ENCODE data around the gene HDDC2.
A peak's percentile ranks its signal among the peaks of the same experiment; 100 is the strongest.

HDDC2 gene

DNA sequence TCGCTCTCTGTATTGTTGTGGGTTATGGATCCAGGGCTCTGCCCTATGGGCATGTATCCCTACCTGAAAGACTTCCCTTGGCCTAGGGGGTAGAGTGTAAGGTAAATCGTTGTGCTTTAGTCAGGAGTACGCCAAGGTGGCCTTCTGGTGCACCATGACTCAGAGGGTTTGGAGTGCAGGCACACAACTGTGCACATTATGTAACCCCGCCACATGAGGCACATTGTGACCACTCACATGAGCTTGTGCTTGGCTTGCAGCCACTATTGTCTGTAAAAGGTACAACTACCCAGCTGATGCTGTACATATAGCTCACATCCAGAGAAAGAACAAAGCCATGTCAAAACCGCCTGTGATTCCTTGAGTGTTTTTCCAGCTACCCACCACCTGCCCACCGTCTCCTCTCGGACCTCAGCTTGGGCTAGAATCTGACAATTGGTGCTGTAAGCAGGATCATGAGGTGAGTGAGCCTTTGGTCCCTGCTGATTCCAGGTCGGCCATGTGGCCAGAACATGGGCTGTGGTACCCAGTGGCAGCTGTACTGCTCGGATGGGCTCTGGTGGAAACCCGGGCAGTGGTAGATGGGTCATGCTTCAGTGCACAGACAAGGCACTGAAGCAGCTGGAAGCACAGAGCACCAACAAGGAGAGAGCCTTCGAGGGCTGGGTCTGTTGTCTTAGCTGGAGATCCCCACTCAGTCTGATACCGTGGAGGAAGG, 33.8 kb downstream of the HDDC2 start:
- Histone ChIP-seq H3K4me3 (ENCODE audit: low read length) (no peak overlapping the region), H3K4me1 (ENCODE audit: control insufficient read depth, insufficient read depth, low read length) (peaks cover 2% of the 10 kb centered on the region), H3K4me2 (ENCODE audit: low read length) (no peak overlapping the region), H3K27me3 (ENCODE audit: control insufficient read depth, insufficient read depth, low read length) (no peaks in the 10 kb centered on the region), H3K9ac (ENCODE audit: low read depth, low read length) (no peak overlapping the region), H3K36me3 (ENCODE audit: insufficient read depth, low read length) (peaks cover 8% of the 10 kb centered on the region), H3K9me3 (replicated peaks; ENCODE audit: low read length) (no peaks in the 10 kb centered on the region)

- no peak overlapping the region for H3K9ac ChIP-seq (ENCODE audit: low read depth, low read length)
- no peaks in the 10 kb centered on the region for H3K36me3 ChIP-seq (ENCODE audit: insufficient read depth, low read length)
- peaks cover 21% of the 10 kb centered on the region for H3K4me1 ChIP-seq (ENCODE audit: control insufficient read depth, insufficient read depth, low read length)
- no peaks in the 10 kb centered on the region for H3K9me3 ChIP-seq (replicated peaks; ENCODE audit: low read length)
- H3K4me2 ChIP-seq (ENCODE audit: low read length): no peak overlapping the region
- no peaks in the 10 kb centered on the region for H3K27me3 ChIP-seq (ENCODE audit: control insufficient read depth, insufficient read depth, low read length)
- no peak overlapping the region for H3K4me3 ChIP-seq (ENCODE audit: low read length)
Observed at GRCh38 chr6:125264476-125264875, 37.3 kb downstream of the HDDC2 start.

GRCh38 chr6:125262016-125263013, 39.5 kb downstream of the HDDC2 start:
- Histone ChIP-seq H3K27me3 (ENCODE audit: control insufficient read depth, insufficient read depth, low read length) (no peaks in the 10 kb centered on the region), H3K4me1 (ENCODE audit: control insufficient read depth, insufficient read depth, low read length) (peaks cover 26% of the 10 kb centered on the region), H3K9ac (ENCODE audit: low read depth, low read length) (peak overlapping the region; percentile 35), H3K36me3 (ENCODE audit: insufficient read depth, low read length) (no peaks in the 10 kb centered on the region), H3K4me2 (ENCODE audit: low read length) (peak overlapping the region; percentile 52), H3K4me3 (ENCODE audit: low read length) (peak overlapping the region; percentile 11), H3K9me3 (replicated peaks; ENCODE audit: low read length) (no peaks in the 10 kb centered on the region)

DNA sequence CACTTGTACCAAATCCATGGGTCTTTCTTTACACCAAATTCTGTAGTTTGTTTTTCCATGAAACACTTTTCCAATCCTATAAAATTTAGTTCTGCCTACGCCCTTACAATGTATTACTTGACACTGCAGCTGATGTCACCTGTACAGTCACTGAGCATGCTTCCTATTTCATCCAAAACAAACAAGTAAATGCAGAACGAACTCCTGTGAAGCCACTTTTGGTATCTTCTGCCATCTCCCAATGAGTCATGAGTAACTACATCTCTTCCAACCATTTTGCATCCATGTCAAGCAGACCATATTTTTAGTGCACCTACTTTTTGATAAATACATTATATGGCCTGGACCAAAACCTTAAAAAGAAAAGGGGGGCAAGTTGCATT, 42.4 kb downstream of the HDDC2 start:
- H3K4me1 ChIP-seq (ENCODE audit: control insufficient read depth, insufficient read depth, low read length): peaks cover 38% of the 10 kb centered on the region
- H3K9me3 ChIP-seq (replicated peaks; ENCODE audit: low read length): no peaks in the 10 kb centered on the region
- H3K9ac ChIP-seq (ENCODE audit: low read depth, low read length): no peak overlapping the region
- no peaks in the 10 kb centered on the region for H3K36me3 ChIP-seq (ENCODE audit: insufficient read depth, low read length)
- H3K27me3 ChIP-seq (ENCODE audit: control insufficient read depth, insufficient read depth, low read length): no peaks in the 10 kb centered on the region
- no peak overlapping the region for H3K4me3 ChIP-seq (ENCODE audit: low read length)
- no peak overlapping the region for H3K4me2 ChIP-seq (ENCODE audit: low read length)

DNA sequence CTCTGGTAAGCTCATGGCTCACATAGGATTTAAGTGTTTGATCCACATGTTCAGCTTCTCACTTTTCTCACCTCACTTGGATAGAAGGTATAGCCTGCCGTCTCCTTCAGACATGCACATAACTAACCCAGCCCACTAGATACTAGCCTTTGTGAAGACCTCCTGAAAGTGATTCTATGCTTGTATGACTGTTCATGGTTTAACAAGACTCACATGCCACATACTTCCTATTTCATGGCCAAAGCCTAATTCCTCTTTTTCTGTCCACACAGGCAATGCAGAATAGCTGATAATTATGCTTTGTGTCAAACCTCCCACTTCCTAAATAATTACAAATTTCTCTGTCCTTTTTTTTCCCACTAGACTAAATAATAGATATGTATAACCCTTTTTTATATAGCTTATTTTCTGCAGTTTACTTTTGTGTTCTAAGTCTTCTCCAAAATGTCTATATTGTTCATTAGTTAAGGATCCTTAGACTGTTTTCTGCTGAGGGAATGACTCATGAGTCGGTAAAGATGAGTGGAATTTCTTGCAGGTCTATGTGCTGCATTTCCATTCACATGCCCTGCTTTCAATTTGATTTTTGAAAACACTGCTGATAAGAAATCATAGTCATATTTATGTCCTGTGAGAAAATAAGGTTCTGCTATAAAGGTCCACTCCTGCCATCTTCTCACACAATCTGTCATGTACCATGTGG, 43.0 kb downstream of the HDDC2 start:
- H3K4me3 ChIP-seq (ENCODE audit: low read length): no peak overlapping the region
- H3K4me1 ChIP-seq (ENCODE audit: control insufficient read depth, insufficient read depth, low read length): peaks cover 38% of the 10 kb centered on the region
- no peaks in the 10 kb centered on the region for H3K9me3 ChIP-seq (replicated peaks; ENCODE audit: low read length)
- no peaks in the 10 kb centered on the region for H3K36me3 ChIP-seq (ENCODE audit: insufficient read depth, low read length)
- H3K9ac ChIP-seq (ENCODE audit: low read depth, low read length): no peak overlapping the region
- H3K4me2 ChIP-seq (ENCODE audit: low read length): no peak overlapping the region
- H3K27me3 ChIP-seq (ENCODE audit: control insufficient read depth, insufficient read depth, low read length): no peaks in the 10 kb centered on the region

- Histone ChIP-seq H3K4me1 (ENCODE audit: control insufficient read depth, insufficient read depth, low read length) (peaks cover 41% of the 10 kb centered on the region), H3K36me3 (ENCODE audit: insufficient read depth, low read length) (no peaks in the 10 kb centered on the region), H3K4me3 (ENCODE audit: low read length) (no peak overlapping the region), H3K4me2 (ENCODE audit: low read length) (no peak overlapping the region), H3K9me3 (replicated peaks; ENCODE audit: low read length) (no peaks in the 10 kb centered on the region), H3K27me3 (ENCODE audit: control insufficient read depth, insufficient read depth, low read length) (no peaks in the 10 kb centered on the region), H3K9ac (ENCODE audit: low read depth, low read length) (no peak overlapping the region)
Observed at GRCh38 chr6:125257351-125257750, 44.4 kb downstream of the HDDC2 start.

DNA sequence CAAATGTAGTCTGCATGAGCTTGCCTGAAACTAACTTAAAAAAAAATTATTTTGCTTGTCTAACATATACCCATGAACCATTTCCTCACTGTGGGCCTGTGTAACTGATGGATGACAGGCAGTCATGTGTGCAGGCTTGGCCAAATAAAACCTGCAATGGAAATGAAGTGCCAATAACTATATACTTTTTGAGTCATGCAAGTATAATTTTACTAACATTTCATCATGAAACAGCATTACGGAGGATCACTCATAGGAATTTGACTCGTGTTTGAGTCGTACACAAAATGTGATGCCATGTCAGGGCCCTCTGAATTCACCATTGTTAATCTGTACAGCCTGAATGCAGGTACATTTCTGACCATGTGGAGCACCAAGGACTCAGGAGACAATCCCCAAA, 46.6 kb downstream of the HDDC2 start:
- H3K4me2 ChIP-seq (ENCODE audit: low read length): no peak overlapping the region
- no peak overlapping the region for H3K4me3 ChIP-seq (ENCODE audit: low read length)
- no peaks in the 10 kb centered on the region for H3K9me3 ChIP-seq (replicated peaks; ENCODE audit: low read length)
- H3K4me1 ChIP-seq (ENCODE audit: control insufficient read depth, insufficient read depth, low read length): peaks cover 40% of the 10 kb centered on the region
- H3K36me3 ChIP-seq (ENCODE audit: insufficient read depth, low read length): no peaks in the 10 kb centered on the region
- H3K9ac ChIP-seq (ENCODE audit: low read depth, low read length): peak overlapping the region; percentile 11
- H3K27me3 ChIP-seq (ENCODE audit: control insufficient read depth, insufficient read depth, low read length): no peaks in the 10 kb centered on the region

GRCh38 chr6:125254321-125254720, 47.4 kb downstream of the HDDC2 start:
- Histone ChIP-seq H3K4me1 (ENCODE audit: control insufficient read depth, insufficient read depth, low read length) (peaks cover 39% of the 10 kb centered on the region), H3K4me3 (ENCODE audit: low read length) (no peak overlapping the region), H3K9ac (ENCODE audit: low read depth, low read length) (no peak overlapping the region), H3K9me3 (replicated peaks; ENCODE audit: low read length) (no peaks in the 10 kb centered on the region), H3K4me2 (ENCODE audit: low read length) (no peak overlapping the region), H3K27me3 (ENCODE audit: control insufficient read depth, insufficient read depth, low read length) (no peaks in the 10 kb centered on the region), H3K36me3 (ENCODE audit: insufficient read depth, low read length) (no peaks in the 10 kb centered on the region)

GRCh38 chr6:125253881-125254280, 47.9 kb downstream of the HDDC2 start:
- Histone ChIP-seq H3K36me3 (ENCODE audit: insufficient read depth, low read length) (no peaks in the 10 kb centered on the region), H3K9ac (ENCODE audit: low read depth, low read length) (no peak overlapping the region), H3K4me1 (ENCODE audit: control insufficient read depth, insufficient read depth, low read length) (peaks cover 35% of the 10 kb centered on the region), H3K4me3 (ENCODE audit: low read length) (no peak overlapping the region), H3K9me3 (replicated peaks; ENCODE audit: low read length) (no peaks in the 10 kb centered on the region), H3K27me3 (ENCODE audit: control insufficient read depth, insufficient read depth, low read length) (no peaks in the 10 kb centered on the region), H3K4me2 (ENCODE audit: low read length) (no peak overlapping the region)

DNA sequence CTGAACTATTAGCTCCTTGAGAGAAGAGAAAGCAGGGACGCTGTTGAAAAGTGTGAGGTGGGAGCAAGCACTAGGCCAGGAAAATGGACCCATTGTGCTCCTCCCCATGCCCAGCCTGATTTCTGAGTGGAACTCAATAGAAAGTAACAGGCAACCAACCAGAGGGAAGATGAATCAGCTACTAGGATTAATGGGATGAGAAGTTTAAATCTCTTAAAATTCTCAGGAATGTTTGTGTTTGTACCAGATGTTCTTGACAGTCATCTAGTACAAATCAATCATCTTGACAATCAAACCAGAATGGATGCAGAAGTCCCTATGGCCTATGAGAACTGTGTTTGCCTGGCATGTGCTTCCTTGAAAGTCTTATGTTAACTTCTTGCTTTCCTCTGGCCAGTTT, 48.9 kb downstream of the HDDC2 start:
- Histone ChIP-seq H3K4me3 (ENCODE audit: low read length) (no peak overlapping the region), H3K4me1 (ENCODE audit: control insufficient read depth, insufficient read depth, low read length) (peaks cover 35% of the 10 kb centered on the region), H3K9me3 (replicated peaks; ENCODE audit: low read length) (no peaks in the 10 kb centered on the region), H3K4me2 (ENCODE audit: low read length) (no peak overlapping the region), H3K9ac (ENCODE audit: low read depth, low read length) (no peak overlapping the region), H3K36me3 (ENCODE audit: insufficient read depth, low read length) (no peaks in the 10 kb centered on the region), H3K27me3 (ENCODE audit: control insufficient read depth, insufficient read depth, low read length) (no peaks in the 10 kb centered on the region)

DNA sequence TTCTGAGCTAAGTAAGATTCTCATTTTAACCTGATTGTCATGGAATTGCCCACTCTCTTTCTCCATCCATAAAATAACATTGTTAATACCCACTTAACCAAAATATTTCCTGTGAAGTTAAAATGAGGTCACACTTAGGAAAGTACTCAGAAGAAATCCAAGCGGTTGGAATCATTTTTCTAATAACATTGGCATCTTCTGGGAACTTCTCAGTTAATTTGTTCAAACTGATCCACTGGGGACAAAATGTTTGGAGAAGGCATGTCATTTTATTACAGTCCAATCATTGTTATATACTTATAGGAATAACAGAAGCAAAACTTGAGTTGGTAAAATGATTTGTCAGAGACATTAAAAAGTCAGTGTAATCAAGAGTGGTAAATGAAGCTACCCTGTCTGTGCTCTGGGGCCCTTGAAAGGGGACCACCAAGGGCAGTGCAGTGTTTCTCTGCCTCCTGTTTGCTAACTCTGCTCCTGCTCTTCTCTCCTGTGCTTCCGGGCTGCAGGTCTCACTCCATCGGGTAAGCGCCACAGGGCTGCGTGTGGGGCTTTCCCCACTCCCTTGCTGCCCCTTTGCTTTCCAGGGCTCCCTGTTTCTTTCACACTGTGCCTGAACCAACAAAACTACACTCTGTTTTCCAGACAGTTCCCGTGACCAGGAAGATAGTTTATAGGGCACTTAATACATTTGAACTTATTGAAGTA, 50.1 kb downstream of the HDDC2 start:
- Histone ChIP-seq H3K4me3 (ENCODE audit: low read length) (no peak overlapping the region), H3K4me2 (ENCODE audit: low read length) (peak overlapping the region; percentile 25), H3K9ac (ENCODE audit: low read depth, low read length) (peak overlapping the region; percentile 41), H3K36me3 (ENCODE audit: insufficient read depth, low read length) (no peaks in the 10 kb centered on the region), H3K27me3 (ENCODE audit: control insufficient read depth, insufficient read depth, low read length) (no peaks in the 10 kb centered on the region), H3K9me3 (replicated peaks; ENCODE audit: low read length) (no peaks in the 10 kb centered on the region), H3K4me1 (ENCODE audit: control insufficient read depth, insufficient read depth, low read length) (peaks cover 35% of the 10 kb centered on the region)

Data from skeletal muscle satellite cell (primary cell).